WTC11 (cell line): ENCODE data around the gene CAMSAP3. TPM values are rescaled to one million over a fixed set of nuclear protein-coding genes. Genes with fewer than 3 reads are reported as not detected.

ENCODE experiments used
- ATAC-seq: fragments of 200-7000 bp; cut with Tn5 transposase; 2 replicates; pipeline ENCODE4 v1.10.0; 2021; ENCODE audit warnings: mild to moderate bottlenecking, moderate library complexity
- Bru-seq: library from RNA; stranded (reverse); fragments of 400-500 nt; gene quantifications from one replicate; lab custom pipeline; 2021; lab: Mats Ljungman, UMichigan
- CTCF ChIA-PET: fragments of 300-600 bp; sonication (Branson Sonifier 250); formaldehyde crosslinking; loops from one replicate; lab custom pipeline; 2021; ENCODE audit warnings: antibody characterized with exemption; lab: Charles Lee
- POLR2A ChIA-PET: fragments of 350-600 bp; sonication (Branson Sonifier 250); formaldehyde crosslinking; loops from one replicate; lab custom pipeline; 2021; ENCODE audit warnings: antibody characterized with exemption; lab: Charles Lee
- DNase-seq: peaks from one replicate; pipeline ENCODE4 v3.0.0; 2021; ENCODE audit warnings: low spot score
- H3K27ac Mint-ChIP-seq: 2 replicates; pipeline ENCODE4 v1.8.0; 2021; ENCODE audit warnings: mixed read lengths
- H3K27me3 Mint-ChIP-seq: 2 replicates; pipeline ENCODE4 v1.8.0; 2021; ENCODE audit warnings: low read depth, mild to moderate bottlenecking, moderate library complexity, mixed read lengths
- H3K36me3 Mint-ChIP-seq: 2 replicates; pipeline ENCODE4 v1.8.0; 2021; ENCODE audit warnings: mixed read lengths
- H3K4me1 Mint-ChIP-seq: 2 replicates; pipeline ENCODE4 v1.8.0; 2022; ENCODE audit warnings: mixed read lengths
- H3K4me3 Mint-ChIP-seq: 2 replicates; pipeline ENCODE4 v1.8.0; 2021; ENCODE audit warnings: mild to moderate bottlenecking, moderate library complexity, mixed read lengths
- H3K9me3 Mint-ChIP-seq: 2 replicates; pipeline ENCODE4 v1.8.0; 2021; ENCODE audit warnings: mixed read lengths
- FOXK1 ChIP-seq: sonication (generic); formaldehyde crosslinking; IDR thresholded peaks from 2 replicates; pipeline ENCODE4 v1.8.0; 2022; ENCODE audit warnings: mild to moderate bottlenecking, moderate library complexity, missing genetic modification reagents
- IRF2 ChIP-seq: sonication (generic); formaldehyde crosslinking; IDR thresholded peaks from 2 replicates; pipeline ENCODE4 v1.8.0; 2022; ENCODE audit warnings: low read depth, missing genetic modification reagents, borderline replicate concordance
- JUN ChIP-seq: sonication (generic); formaldehyde crosslinking; IDR thresholded peaks from 2 replicates; pipeline ENCODE4 v1.8.0; 2023; ENCODE audit warnings: mild to moderate bottlenecking, missing genetic modification reagents
- KAT7 ChIP-seq: sonication (generic); formaldehyde crosslinking; IDR thresholded peaks from 2 replicates; pipeline ENCODE4 v1.8.1; 2023; ENCODE audit warnings: missing genetic modification reagents, mild to moderate bottlenecking, borderline replicate concordance
- MYBL2 ChIP-seq: sonication (generic); formaldehyde crosslinking; IDR thresholded peaks from 2 replicates; pipeline ENCODE4 v1.8.1; 2023; ENCODE audit warnings: mild to moderate bottlenecking, moderate library complexity, missing genetic modification reagents
- NFE2L1 ChIP-seq: sonication (generic); formaldehyde crosslinking; IDR thresholded peaks from 2 replicates; pipeline ENCODE4 v1.8.1; 2023; ENCODE audit warnings: missing genetic modification reagents
- SP1 ChIP-seq: sonication (generic); formaldehyde crosslinking; conservative IDR thresholded peaks from 2 replicates; pipeline ENCODE4 v1.8.1; 2022; ENCODE audit warnings: missing genetic modification reagents
- TEAD1 ChIP-seq: sonication (generic); formaldehyde crosslinking; IDR thresholded peaks from 2 replicates; pipeline ENCODE4 v1.8.0; 2022; ENCODE audit warnings: mild to moderate bottlenecking, missing genetic modification reagents
- ZNF232 ChIP-seq: sonication (generic); formaldehyde crosslinking; IDR thresholded peaks from 2 replicates; pipeline ENCODE4 v1.8.0; 2022; ENCODE audit warnings: mild to moderate bottlenecking, missing genetic modification reagents
- ZNF317 ChIP-seq: sonication (generic); formaldehyde crosslinking; IDR thresholded peaks from 2 replicates; pipeline ENCODE4 v1.8.1; 2023; ENCODE audit warnings: low read depth, mild to moderate bottlenecking, moderate library complexity, missing genetic modification reagents, borderline replicate concordance
- ZNF423 ChIP-seq: fragments of 250-450 bp; sonication (Bioruptor Pico); IDR thresholded peaks from 2 replicates; pipeline ENCODE4 v2.1.2; 2022; ENCODE audit warnings: mild to moderate bottlenecking, moderate library complexity
- ZNF671 ChIP-seq: fragments of 250-450 bp; sonication (Bioruptor Pico); IDR thresholded peaks from 2 replicates; pipeline ENCODE4 v1.8.0; 2021; ENCODE audit warnings: mild to moderate bottlenecking
- long read RNA-seq, 3 experiments: library from RNA in 1 of 3; library from capped mRNA in 1 of 3; library from polyadenylated mRNA in 1 of 3; unstranded in 2 of 3; stranded (forward) in 1 of 3; transcript quantifications; one replicate each; pipeline ENCODE4 v2.0.0, GENCODE V29; 2021
- total RNA-seq: library from RNA; stranded (reverse); gene quantifications from 3 replicates; pipeline ENCODE4 v1.2.3, GENCODE V29; 2021
- TF ChIP-seq, protein P1 (sequence below): sonication (generic); formaldehyde crosslinking; IDR thresholded peaks from 2 replicates; pipeline ENCODE4 v1.8.1; 2023; ENCODE audit warnings: mild to moderate bottlenecking, missing genetic modification reagents
- TF ChIP-seq, protein P2 (sequence below): sonication (generic); formaldehyde crosslinking; IDR thresholded peaks from 2 replicates; pipeline ENCODE4 v1.8.1; 2023; ENCODE audit warnings: mild to moderate bottlenecking, missing genetic modification reagents, moderate library complexity
- TF ChIP-seq, protein P3 (sequence below): fragments of 200-600 bp; IDR thresholded peaks from 2 replicates; pipeline ENCODE4 v1.8.0; 2022; ENCODE audit warnings: antibody characterized with exemption
- TF ChIP-seq, protein P4 (sequence below): fragments of 250-450 bp; sonication (Bioruptor Pico); IDR thresholded peaks from 2 replicates; pipeline ENCODE4 v1.9.0; 2021; ENCODE audit warnings: moderate library complexity, mild to moderate bottlenecking, inconsistent platforms, borderline replicate concordance
- TF ChIP-seq, protein P5 (sequence below): sonication (generic); formaldehyde crosslinking; IDR thresholded peaks from 2 replicates; pipeline ENCODE4 v1.8.1; 2022; ENCODE audit warnings: missing genetic modification reagents, borderline replicate concordance
- TF ChIP-seq, protein P6 (sequence below): sonication (generic); formaldehyde crosslinking; IDR thresholded peaks from 2 replicates; pipeline ENCODE4 v1.8.0; 2023; ENCODE audit warnings: mild to moderate bottlenecking, missing genetic modification reagents

The CAMSAP3 gene, protein sequence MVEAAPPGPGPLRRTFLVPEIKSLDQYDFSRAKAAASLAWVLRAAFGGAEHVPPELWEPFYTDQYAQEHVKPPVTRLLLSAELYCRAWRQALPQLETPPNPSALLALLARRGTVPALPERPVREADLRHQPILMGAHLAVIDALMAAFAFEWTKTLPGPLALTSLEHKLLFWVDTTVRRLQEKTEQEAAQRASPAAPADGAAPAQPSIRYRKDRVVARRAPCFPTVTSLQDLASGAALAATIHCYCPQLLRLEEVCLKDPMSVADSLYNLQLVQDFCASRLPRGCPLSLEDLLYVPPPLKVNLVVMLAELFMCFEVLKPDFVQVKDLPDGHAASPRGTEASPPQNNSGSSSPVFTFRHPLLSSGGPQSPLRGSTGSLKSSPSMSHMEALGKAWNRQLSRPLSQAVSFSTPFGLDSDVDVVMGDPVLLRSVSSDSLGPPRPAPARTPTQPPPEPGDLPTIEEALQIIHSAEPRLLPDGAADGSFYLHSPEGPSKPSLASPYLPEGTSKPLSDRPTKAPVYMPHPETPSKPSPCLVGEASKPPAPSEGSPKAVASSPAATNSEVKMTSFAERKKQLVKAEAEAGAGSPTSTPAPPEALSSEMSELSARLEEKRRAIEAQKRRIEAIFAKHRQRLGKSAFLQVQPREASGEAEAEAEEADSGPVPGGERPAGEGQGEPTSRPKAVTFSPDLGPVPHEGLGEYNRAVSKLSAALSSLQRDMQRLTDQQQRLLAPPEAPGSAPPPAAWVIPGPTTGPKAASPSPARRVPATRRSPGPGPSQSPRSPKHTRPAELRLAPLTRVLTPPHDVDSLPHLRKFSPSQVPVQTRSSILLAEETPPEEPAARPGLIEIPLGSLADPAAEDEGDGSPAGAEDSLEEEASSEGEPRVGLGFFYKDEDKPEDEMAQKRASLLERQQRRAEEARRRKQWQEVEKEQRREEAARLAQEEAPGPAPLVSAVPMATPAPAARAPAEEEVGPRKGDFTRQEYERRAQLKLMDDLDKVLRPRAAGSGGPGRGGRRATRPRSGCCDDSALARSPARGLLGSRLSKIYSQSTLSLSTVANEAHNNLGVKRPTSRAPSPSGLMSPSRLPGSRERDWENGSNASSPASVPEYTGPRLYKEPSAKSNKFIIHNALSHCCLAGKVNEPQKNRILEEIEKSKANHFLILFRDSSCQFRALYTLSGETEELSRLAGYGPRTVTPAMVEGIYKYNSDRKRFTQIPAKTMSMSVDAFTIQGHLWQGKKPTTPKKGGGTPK
- total RNA-seq (27.8 to 34.6 TPM (median 32.1 TPM) in 3 replicates), Bru-seq, nascent RNA (percentile 48 among the genes with signal in this experiment)
- long read RNA-seq, experiment 1, full-length matches to known transcripts: 69 of 152 reads
- long read RNA-seq, experiment 1, partial matches to known transcripts: 20 of 152 reads
- long read RNA-seq, experiment 1, other reads (novel, unspliced or antisense): 63 of 152 reads
- long read RNA-seq, experiment 2, full-length matches to known transcripts: 9 of 36 reads
- long read RNA-seq, experiment 2, partial matches to known transcripts: 20 of 36 reads
- long read RNA-seq, experiment 2, other reads (novel, unspliced or antisense): 7 of 36 reads
- long read RNA-seq, experiment 3, partial matches to known transcripts: 1 of 1 reads
- long read RNA-seq, experiment 3, other reads (novel, unspliced or antisense): 0 of 1 reads

DNA sequence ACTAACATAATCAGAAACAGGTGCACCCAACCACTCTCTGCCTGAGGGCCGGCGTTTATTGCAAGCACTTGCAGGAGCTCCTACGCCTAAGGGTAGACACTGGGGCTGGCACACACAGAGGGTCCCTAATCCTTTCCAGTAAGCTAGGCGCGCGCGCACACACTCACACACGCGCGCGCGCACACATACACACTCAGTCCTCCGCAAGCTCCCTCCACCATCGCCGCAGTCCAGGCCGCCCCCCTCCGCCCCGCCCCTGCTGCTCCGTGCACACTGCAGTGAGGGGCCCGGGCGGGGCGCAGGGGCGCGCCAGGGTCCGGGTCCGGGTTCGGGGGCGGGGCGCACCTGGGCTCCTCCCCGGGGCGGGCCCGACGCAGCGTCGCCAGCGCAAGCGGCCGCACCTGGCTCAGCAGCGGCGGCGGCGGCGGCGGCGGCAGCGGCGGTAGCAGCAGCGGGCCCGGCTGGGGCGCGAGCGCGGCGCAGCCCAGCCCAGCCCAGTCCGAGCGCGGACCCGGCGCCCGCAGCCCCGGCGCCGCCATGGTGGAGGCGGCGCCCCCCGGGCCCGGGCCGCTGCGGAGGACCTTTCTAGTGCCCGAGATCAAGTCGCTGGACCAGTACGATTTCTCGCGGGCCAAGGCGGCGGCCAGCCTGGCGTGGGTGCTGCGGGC lies at the start of gene CAMSAP3:
Gene CAMSAP3, plus strand, starts transcription at position 398 of the 668 bp plus-strand sequence. Its CDS starts 140 bp downstream, at position 538.
- Mint-ChIP-seq H3K27me3 (peaks cover 17% of the 10 kb centered on the region), H3K4me3 (peak within 1 kb of the TSS; percentile 79), H3K36me3 (peaks cover 3% of the 10 kb centered on the region; the same call in 1 of the 2 replicates), H3K9me3 (no peaks in the 10 kb centered on the region), H3K4me1 (peaks cover 17% of the 10 kb centered on the region), H3K27ac (no peak within 1 kb of the TSS)
- ChIA-PET CTCF (interaction anchor here (0.5 to 4.9 kb wide), 13 partner anchors 9 to 257 kb away, joined by 3 to 85 read pairs (median 5); partner anchors contain the start of genes STXBP2 and TRAPPC5), POLR2A (interaction anchor here (1.4 kb wide), 1 partner anchor 10 kb away, joined by 3 read pairs; no protein-coding TSS in a partner anchor)
- ATAC-seq: peak; percentile 96
- DNase-seq: peak; percentile 90
- TF ChIP-seq, protein P1, sequence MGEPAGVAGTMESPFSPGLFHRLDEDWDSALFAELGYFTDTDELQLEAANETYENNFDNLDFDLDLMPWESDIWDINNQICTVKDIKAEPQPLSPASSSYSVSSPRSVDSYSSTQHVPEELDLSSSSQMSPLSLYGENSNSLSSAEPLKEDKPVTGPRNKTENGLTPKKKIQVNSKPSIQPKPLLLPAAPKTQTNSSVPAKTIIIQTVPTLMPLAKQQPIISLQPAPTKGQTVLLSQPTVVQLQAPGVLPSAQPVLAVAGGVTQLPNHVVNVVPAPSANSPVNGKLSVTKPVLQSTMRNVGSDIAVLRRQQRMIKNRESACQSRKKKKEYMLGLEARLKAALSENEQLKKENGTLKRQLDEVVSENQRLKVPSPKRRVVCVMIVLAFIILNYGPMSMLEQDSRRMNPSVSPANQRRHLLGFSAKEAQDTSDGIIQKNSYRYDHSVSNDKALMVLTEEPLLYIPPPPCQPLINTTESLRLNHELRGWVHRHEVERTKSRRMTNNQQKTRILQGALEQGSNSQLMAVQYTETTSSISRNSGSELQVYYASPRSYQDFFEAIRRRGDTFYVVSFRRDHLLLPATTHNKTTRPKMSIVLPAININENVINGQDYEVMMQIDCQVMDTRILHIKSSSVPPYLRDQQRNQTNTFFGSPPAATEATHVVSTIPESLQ (CRISPR knock-in tag): no peak
- TF ChIP-seq SP1 (CRISPR knock-in tag) (peak; percentile 64), JUN (CRISPR knock-in tag) (no peak), ZNF423 (CRISPR knock-in tag) (no peak)
- TF ChIP-seq, protein P2, sequence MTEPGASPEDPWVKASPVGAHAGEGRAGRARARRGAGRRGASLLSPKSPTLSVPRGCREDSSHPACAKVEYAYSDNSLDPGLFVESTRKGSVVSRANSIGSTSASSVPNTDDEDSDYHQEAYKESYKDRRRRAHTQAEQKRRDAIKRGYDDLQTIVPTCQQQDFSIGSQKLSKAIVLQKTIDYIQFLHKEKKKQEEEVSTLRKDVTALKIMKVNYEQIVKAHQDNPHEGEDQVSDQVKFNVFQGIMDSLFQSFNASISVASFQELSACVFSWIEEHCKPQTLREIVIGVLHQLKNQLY (CRISPR knock-in tag): no peak
- TF ChIP-seq, protein P3, sequence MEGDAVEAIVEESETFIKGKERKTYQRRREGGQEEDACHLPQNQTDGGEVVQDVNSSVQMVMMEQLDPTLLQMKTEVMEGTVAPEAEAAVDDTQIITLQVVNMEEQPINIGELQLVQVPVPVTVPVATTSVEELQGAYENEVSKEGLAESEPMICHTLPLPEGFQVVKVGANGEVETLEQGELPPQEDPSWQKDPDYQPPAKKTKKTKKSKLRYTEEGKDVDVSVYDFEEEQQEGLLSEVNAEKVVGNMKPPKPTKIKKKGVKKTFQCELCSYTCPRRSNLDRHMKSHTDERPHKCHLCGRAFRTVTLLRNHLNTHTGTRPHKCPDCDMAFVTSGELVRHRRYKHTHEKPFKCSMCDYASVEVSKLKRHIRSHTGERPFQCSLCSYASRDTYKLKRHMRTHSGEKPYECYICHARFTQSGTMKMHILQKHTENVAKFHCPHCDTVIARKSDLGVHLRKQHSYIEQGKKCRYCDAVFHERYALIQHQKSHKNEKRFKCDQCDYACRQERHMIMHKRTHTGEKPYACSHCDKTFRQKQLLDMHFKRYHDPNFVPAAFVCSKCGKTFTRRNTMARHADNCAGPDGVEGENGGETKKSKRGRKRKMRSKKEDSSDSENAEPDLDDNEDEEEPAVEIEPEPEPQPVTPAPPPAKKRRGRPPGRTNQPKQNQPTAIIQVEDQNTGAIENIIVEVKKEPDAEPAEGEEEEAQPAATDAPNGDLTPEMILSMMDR: no peak
- TF ChIP-seq, protein P4, sequence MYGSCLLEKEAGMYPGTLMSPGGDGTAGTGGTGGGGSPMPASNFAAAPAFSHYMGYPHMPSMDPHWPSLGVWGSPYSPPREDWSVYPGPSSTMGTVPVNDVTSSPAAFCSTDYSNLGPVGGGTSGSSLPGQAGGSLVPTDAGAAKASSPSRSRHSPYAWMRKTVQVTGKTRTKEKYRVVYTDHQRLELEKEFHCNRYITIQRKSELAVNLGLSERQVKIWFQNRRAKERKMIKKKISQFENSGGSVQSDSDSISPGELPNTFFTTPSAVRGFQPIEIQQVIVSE (CRISPR knock-in tag): no peak

DNA sequence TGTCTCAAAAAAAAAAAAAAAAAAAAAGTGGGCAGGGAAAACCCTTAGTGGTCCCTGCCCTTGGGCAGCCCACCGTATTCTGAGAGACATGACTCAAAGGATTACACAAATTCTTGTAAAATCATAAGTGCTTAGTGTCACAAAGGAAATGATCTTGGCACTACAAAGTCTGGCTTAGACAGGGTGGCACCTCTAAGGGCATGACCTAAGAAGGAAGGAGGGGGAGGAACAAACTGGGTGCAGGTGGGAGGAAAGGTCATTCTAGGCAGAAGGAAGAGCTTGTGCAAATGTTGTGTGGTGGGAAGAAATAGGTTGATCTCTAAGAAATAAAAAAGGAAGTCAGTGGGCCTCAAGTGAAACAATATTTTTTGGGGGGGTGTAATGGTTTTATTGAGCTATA lies 49.8 kb upstream of the CAMSAP3 start:
- Mint-ChIP-seq H3K27ac (no peak overlapping the region), H3K4me1 (peaks cover 5% of the 10 kb centered on the region), H3K4me3 (no peak overlapping the region), H3K36me3 (peaks cover 16% of the 10 kb centered on the region), H3K9me3 (no peaks in the 10 kb centered on the region), H3K27me3 (no peaks in the 10 kb centered on the region)
- POLR2A ChIA-PET: no interaction called here
- CTCF ChIA-PET: interaction anchor here (0.7 kb wide), 1 partner anchor 9 kb away, joined by 3 read pairs; no protein-coding TSS in a partner anchor
- ATAC-seq (no peak), DNase-seq (no peak)
- TF ChIP-seq ZNF232 (CRISPR knock-in tag) (no peak), MYBL2 (CRISPR knock-in tag) (no peak), ZNF671 (CRISPR knock-in tag) (no peak), ZNF317 (no peak), NFE2L1 (no peak), KAT7 (CRISPR knock-in tag) (no peak), JUN (CRISPR knock-in tag) (no peak), IRF2 (no peak), TEAD1 (CRISPR knock-in tag) (no peak), FOXK1 (CRISPR knock-in tag) (no peak)
- TF ChIP-seq, protein P5, sequence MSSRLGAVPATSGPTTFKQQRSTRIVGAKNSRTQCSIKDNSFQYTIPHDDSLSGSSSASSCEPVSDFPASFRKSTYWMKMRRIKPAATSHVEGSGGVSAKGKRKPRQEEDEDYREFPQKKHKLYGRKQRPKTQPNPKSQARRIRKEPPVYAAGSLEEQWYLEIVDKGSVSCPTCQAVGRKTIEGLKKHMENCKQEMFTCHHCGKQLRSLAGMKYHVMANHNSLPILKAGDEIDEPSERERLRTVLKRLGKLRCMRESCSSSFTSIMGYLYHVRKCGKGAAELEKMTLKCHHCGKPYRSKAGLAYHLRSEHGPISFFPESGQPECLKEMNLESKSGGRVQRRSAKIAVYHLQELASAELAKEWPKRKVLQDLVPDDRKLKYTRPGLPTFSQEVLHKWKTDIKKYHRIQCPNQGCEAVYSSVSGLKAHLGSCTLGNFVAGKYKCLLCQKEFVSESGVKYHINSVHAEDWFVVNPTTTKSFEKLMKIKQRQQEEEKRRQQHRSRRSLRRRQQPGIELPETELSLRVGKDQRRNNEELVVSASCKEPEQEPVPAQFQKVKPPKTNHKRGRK (CRISPR knock-in tag): no peak
- TF ChIP-seq, protein P6, sequence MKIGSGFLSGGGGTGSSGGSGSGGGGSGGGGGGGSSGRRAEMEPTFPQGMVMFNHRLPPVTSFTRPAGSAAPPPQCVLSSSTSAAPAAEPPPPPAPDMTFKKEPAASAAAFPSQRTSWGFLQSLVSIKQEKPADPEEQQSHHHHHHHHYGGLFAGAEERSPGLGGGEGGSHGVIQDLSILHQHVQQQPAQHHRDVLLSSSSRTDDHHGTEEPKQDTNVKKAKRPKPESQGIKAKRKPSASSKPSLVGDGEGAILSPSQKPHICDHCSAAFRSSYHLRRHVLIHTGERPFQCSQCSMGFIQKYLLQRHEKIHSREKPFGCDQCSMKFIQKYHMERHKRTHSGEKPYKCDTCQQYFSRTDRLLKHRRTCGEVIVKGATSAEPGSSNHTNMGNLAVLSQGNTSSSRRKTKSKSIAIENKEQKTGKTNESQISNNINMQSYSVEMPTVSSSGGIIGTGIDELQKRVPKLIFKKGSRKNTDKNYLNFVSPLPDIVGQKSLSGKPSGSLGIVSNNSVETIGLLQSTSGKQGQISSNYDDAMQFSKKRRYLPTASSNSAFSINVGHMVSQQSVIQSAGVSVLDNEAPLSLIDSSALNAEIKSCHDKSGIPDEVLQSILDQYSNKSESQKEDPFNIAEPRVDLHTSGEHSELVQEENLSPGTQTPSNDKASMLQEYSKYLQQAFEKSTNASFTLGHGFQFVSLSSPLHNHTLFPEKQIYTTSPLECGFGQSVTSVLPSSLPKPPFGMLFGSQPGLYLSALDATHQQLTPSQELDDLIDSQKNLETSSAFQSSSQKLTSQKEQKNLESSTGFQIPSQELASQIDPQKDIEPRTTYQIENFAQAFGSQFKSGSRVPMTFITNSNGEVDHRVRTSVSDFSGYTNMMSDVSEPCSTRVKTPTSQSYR (CRISPR knock-in tag): no peak
